ENCODE measurements around the gene PTPRJ. TPM values are rescaled to one million over a fixed set of nuclear protein-coding genes. Genes with fewer than 3 reads are reported as not detected.
A peak's percentile ranks its signal among the peaks of the same experiment; 100 is the strongest.

PTPRJ gene
- total RNA-seq, 6 experiments from 2014 or later: 12.5 to 33.0 (median 19.8) TPM

GRCh38 chr11:47955061-47955755 lies 25.2 kb upstream of the PTPRJ start:
- no peak overlapping the region for H3K4me3 ChIP-seq
- DNase-seq (peak in 1 of 3 donors; percentile 1), ATAC-seq (peak; percentile 33 to 55 (median 38))
- H3K36me3 ChIP-seq: no peaks in the 10 kb centered on the region
- no peaks in the 10 kb centered on the region for H3K27me3 ChIP-seq
- intact Hi-C loops (cut with DNase I): no loop called here
- TF ChIP-seq POLR2A (IDR thresholded peaks at IDR 0.05) (no peak), CTCF (IDR thresholded peaks at IDR 0.05) (no peak)
- no peaks in the 10 kb centered on the region for H3K4me1 ChIP-seq
- 97% methylated on average over 4 of the region's 4 CpGs for WGBS (ENCODE audit: insufficient coverage, low coverage, low lambda C conversion rate, missing lambda C conversion rate)
- no peaks in the 10 kb centered on the region for H3K9me3 ChIP-seq
- H3K27ac ChIP-seq: no peak overlapping the region

GRCh38 chr11:47960015-47960414 lies 20.3 kb upstream of the PTPRJ start:
- Histone ChIP-seq H3K4me1 (no peaks in the 10 kb centered on the region), H3K9me3 (no peaks in the 10 kb centered on the region), H3K4me3 (no peak overlapping the region), H3K27me3 (no peaks in the 10 kb centered on the region), H3K36me3 (no peaks in the 10 kb centered on the region), H3K27ac (no peak overlapping the region)
- DNase-seq: peak in 1 of 3 donors; percentile 12
- TF ChIP-seq POLR2A (IDR thresholded peaks at IDR 0.05) (no peak), CTCF (IDR thresholded peaks at IDR 0.05) (no peak)
- 82% methylated on average over 6 of the region's 6 CpGs for WGBS (ENCODE audit: insufficient coverage, low coverage, low lambda C conversion rate, missing lambda C conversion rate)
- no peak for ATAC-seq
- intact Hi-C loops (cut with DNase I): no loop called here

GRCh38 chr11:47961383-47961782 lies 19.0 kb upstream of the PTPRJ start:
- Histone ChIP-seq H3K9me3 (no peaks in the 10 kb centered on the region), H3K36me3 (no peaks in the 10 kb centered on the region), H3K4me1 (no peaks in the 10 kb centered on the region), H3K4me3 (no peak overlapping the region), H3K27ac (no peak overlapping the region), H3K27me3 (no peaks in the 10 kb centered on the region)
- DNase-seq (peak in 1 of 3 donors; percentile 7), ATAC-seq (no peak)
- no peak for TF ChIP-seq POLR2A (IDR thresholded peaks at IDR 0.05)
- no peak for TF ChIP-seq CTCF (IDR thresholded peaks at IDR 0.05)
- WGBS (ENCODE audit: insufficient coverage, low coverage, low lambda C conversion rate, missing lambda C conversion rate): 100% methylated on average over 2 of the region's 5 CpGs
- intact Hi-C loops (cut with DNase I): no loop called here

GRCh38 chr11:47964546-47964945 lies 15.8 kb upstream of the PTPRJ start:
- intact Hi-C loops (cut with DNase I): no loop called here
- ATAC-seq: no peak
- Histone ChIP-seq H3K36me3 (no peaks in the 10 kb centered on the region), H3K9me3 (no peaks in the 10 kb centered on the region), H3K4me1 (peaks cover 0 to 11% (median 0%) of the 10 kb centered on the region in 4 donors), H3K27me3 (no peaks in the 10 kb centered on the region), H3K4me3 (no peak overlapping the region), H3K27ac (no peak overlapping the region)
- DNase-seq: no peak
- no peak for TF ChIP-seq POLR2A (IDR thresholded peaks at IDR 0.05)
- no peak for TF ChIP-seq CTCF (IDR thresholded peaks at IDR 0.05)
- 93% methylated on average over 5 of the region's 6 CpGs for WGBS (ENCODE audit: insufficient coverage, low coverage, low lambda C conversion rate, missing lambda C conversion rate)

All from right lobe of liver (tissue), 6 donors.